Liver (tissue), 9 donors: Measurements from ENCODE around the gene C8B. TPM values are rescaled to one million over a fixed set of nuclear protein-coding genes. Genes with fewer than 3 reads are reported as not detected.

Experiments
- DNase-seq: peaks from one replicate; pipeline ENCODE4 v3.0.0-alpha.2; 2017; ENCODE audit warnings: low spot score
- H3K27ac ChIP-seq, 2 donors: one replicate each; pipeline ENCODE4 v1.7.0; 2013; ENCODE audit warnings: inconsistent platforms in 2 of 2, low read length in 2 of 2, control low read depth in 1 of 2, low read depth in 1 of 2, mild to moderate bottlenecking in 1 of 2
- H3K27me3 ChIP-seq, 4 donors: one replicate each; pipeline versions ENCODE4 v1.6.1 to v1.7.0; 2013; ENCODE audit warnings: low read length in 3 of 4, inconsistent platforms in 1 of 4, mild to moderate bottlenecking in 1 of 4, moderate library complexity in 1 of 4; ENCODE audit not compliant: control insufficient read depth in 4 of 4, insufficient read depth in 4 of 4
- H3K36me3 ChIP-seq, 4 donors: one replicate each; pipeline versions ENCODE4 v1.6.1 to v1.7.0; 2013; ENCODE audit warnings: low read length in 3 of 4, mild to moderate bottlenecking in 3 of 4, low read depth in 1 of 4, moderate library complexity in 1 of 4; ENCODE audit not compliant: control insufficient read depth in 4 of 4, insufficient read depth in 3 of 4
- H3K4me1 ChIP-seq, 4 donors: one replicate each; pipeline versions ENCODE4 v1.6.1 to v1.7.0; 2013; ENCODE audit warnings: low read length in 3 of 4, mild to moderate bottlenecking in 3 of 4, moderate library complexity in 1 of 4; ENCODE audit not compliant: control insufficient read depth in 4 of 4, insufficient read depth in 4 of 4
- H3K4me3 ChIP-seq, 3 donors: one replicate each; pipeline versions ENCODE4 v1.6.1 to v1.7.0; 2013; ENCODE audit warnings: low read length in 3 of 3, control low read depth in 1 of 3, low read depth in 1 of 3, mild to moderate bottlenecking in 1 of 3
- H3K9ac ChIP-seq, 2 donors: one replicate each; pipeline ENCODE4 v1.7.0; 2013; ENCODE audit warnings: low read length in 2 of 2, mild to moderate bottlenecking in 2 of 2, moderate library complexity in 2 of 2, control low read depth in 1 of 2, low read depth in 1 of 2
- H3K9me3 ChIP-seq, 4 donors: one replicate each; pipeline versions ENCODE4 v1.6.1 to v1.7.0; 2013; ENCODE audit warnings: low read length in 3 of 4; ENCODE audit not compliant: control insufficient read depth in 4 of 4
- ATF3 ChIP-seq: IDR thresholded peaks from 2 replicates; pipeline ENCODE4 v1.6.1; 2016; ENCODE audit warnings: antibody characterized with exemption
- CTCF ChIP-seq: fragments of 150-350 bp; IDR thresholded peaks from 2 replicates; pipeline ENCODE4 v1.5.1; 2017; ENCODE audit warnings: improper control_type of control experiment, low read depth, low read length; ENCODE audit not compliant: missing input control
- FOXA1 ChIP-seq: IDR thresholded peaks from 2 replicates; pipeline ENCODE4 v1.6.1; 2016; ENCODE audit warnings: antibody characterized with exemption
- FOXA2 ChIP-seq: IDR thresholded peaks from 2 replicates; pipeline ENCODE4 v1.6.1; 2016; ENCODE audit warnings: antibody characterized with exemption
- GABPA ChIP-seq, 2 donors: IDR thresholded peaks in 1 of 2; conservative IDR thresholded peaks in 1 of 2; 2 replicates each; pipeline ENCODE4 v1.6.1; 2016; ENCODE audit warnings: antibody characterized with exemption in 2 of 2, mild to moderate bottlenecking in 1 of 2, moderate library complexity in 1 of 2
- HNF4A ChIP-seq, 2 donors: conservative IDR thresholded peaks; 2 replicates each; pipeline ENCODE4 v1.6.1; 2016; ENCODE audit warnings: antibody characterized with exemption in 2 of 2, mild to moderate bottlenecking in 2 of 2
- HNF4G ChIP-seq: IDR thresholded peaks from 2 replicates; pipeline ENCODE4 v1.6.1; 2016; ENCODE audit warnings: antibody characterized with exemption
- JUND ChIP-seq, 2 donors: IDR thresholded peaks; 2 replicates each; pipeline ENCODE4 v1.6.1; 2016; ENCODE audit warnings: antibody characterized with exemption in 2 of 2
- MAX ChIP-seq: IDR thresholded peaks from 2 replicates; pipeline ENCODE4 v1.6.1; 2016; ENCODE audit warnings: antibody characterized with exemption
- RAD21 ChIP-seq, 2 donors: IDR thresholded peaks; 2 replicates each; pipeline ENCODE4 v1.6.1; 2016; ENCODE audit warnings: antibody characterized with exemption in 2 of 2, mild to moderate bottlenecking in 2 of 2
- RXRA ChIP-seq, 2 donors: IDR thresholded peaks; 2 replicates each; pipeline ENCODE4 v1.6.1; 2017 to 2018; ENCODE audit warnings: antibody characterized with exemption in 2 of 2, mild to moderate bottlenecking in 1 of 2
- SP1 ChIP-seq: IDR thresholded peaks from 2 replicates; pipeline ENCODE4 v1.6.1; 2018; ENCODE audit warnings: antibody characterized with exemption, mild to moderate bottlenecking
- TAF1 ChIP-seq: conservative IDR thresholded peaks from 2 replicates; pipeline ENCODE4 v1.6.1; 2016; ENCODE audit warnings: antibody characterized with exemption, mild to moderate bottlenecking
- YY1 ChIP-seq: IDR thresholded peaks from 2 replicates; pipeline ENCODE4 v1.6.1; 2016; ENCODE audit warnings: antibody characterized with exemption, mild to moderate bottlenecking
- WGBS: extraction: QIAGEN DNeasy Blood & Tissue Kit; methylation state at CpG from one replicate; pipeline ENCODE4 v1.1.7; 2013; 5-methylcytosine and 5-hydroxymethylcytosine counted together
- polyA plus RNA-seq, 2 donors: library from polyadenylated mRNA; stranded (reverse) in 1 of 2; unstranded in 1 of 2; fragments of 200-250 nt in 1 of 2; fragments of >200 nt in 1 of 2; fragmentation: Nextera tagmentation in 1 of 2; extraction: Ambion mirVana in 1 of 2; gene quantifications; one replicate each; pipeline versions ENCODE4 v1.2.1 to v1.2.3, GENCODE V29; 2013 to 2015
- total RNA-seq, 2 donors: library from RNA; depleted of rRNA; stranded (reverse); fragments of >200 nt; gene quantifications; one replicate each; pipeline ENCODE4 v1.2.3, GENCODE V29; 2014
- TF ChIP-seq, protein P1 (sequence below): IDR thresholded peaks from 2 replicates; pipeline ENCODE4 v1.6.1; 2016; ENCODE audit warnings: antibody characterized with exemption, mild to moderate bottlenecking
- TF ChIP-seq, protein P2 (sequence below): IDR thresholded peaks from 2 replicates; pipeline ENCODE4 v1.6.1; 2016; ENCODE audit warnings: antibody characterized with exemption
- donor health status: healthy.
- donor health status: healthy.
- donor health status: healthy.
- donor health status: healthy.
- donor health status: healthy.

Gene C8B
- total and polyA plus RNA-seq, 4 donors = 151 to 703 (median 356) TPM

DNA sequence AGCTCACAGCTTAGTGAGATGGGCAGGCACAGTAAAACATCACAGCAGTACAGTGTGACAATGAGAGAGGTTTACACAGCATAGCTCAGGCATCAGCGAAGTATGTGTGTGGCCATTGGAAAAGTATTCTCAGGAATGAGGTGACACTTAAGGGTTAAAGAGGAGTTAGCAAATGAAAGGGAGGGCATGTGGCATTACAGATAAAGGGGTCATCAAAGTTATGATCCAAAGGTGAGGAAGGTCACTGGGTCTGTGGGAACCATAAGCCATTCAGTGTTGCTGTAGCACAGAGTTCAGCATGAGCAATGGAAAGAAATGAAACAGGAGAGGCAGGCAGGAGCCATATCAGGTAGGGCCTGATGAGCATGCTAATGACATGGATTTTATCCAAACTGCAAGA is 4.5 kb upstream of the C8B start:
- TF ChIP-seq HNF4A (conservative IDR thresholded peaks at IDR 0.05) (peak; percentile 4 to 17), RXRA (IDR thresholded peaks at IDR 0.05) (peak; percentile 28 to 29), RAD21 (IDR thresholded peaks at IDR 0.05) (no peak)
- no peaks in the 10 kb centered on the region for H3K27me3 ChIP-seq
- H3K27ac ChIP-seq = peak overlapping the region; percentile 1 to 2
- peaks cover 0 to 36% (median 4%) of the 10 kb centered on the region in 4 donors for H3K4me1 ChIP-seq
- no peaks in the 10 kb centered on the region for H3K9me3 ChIP-seq
- H3K4me3 ChIP-seq = no peak overlapping the region
- WGBS = 91% methylated on average over 1 of the region's 1 CpG
- DNase-seq = no peak
- no peak overlapping the region for H3K9ac ChIP-seq
- no peaks in the 10 kb centered on the region for H3K36me3 ChIP-seq

GRCh38 chr1:56968878-56969495 is 3.2 kb upstream of the C8B start:
- H3K27ac ChIP-seq = peak overlapping the region; percentile 91 to 93
- H3K4me3 ChIP-seq = no peak overlapping the region
- H3K9me3 ChIP-seq = no peaks in the 10 kb centered on the region
- peaks cover 0 to 33% (median under 1%) of the 10 kb centered on the region in 4 donors for H3K4me1 ChIP-seq
- H3K9ac ChIP-seq = peak overlapping the region; percentile 49 to 72
- TF ChIP-seq FOXA2 = no peak
- H3K27me3 ChIP-seq = no peaks in the 10 kb centered on the region
- 35% methylated on average over 2 of the region's 2 CpGs for WGBS
- no peaks in the 10 kb centered on the region for H3K36me3 ChIP-seq
- no peak for DNase-seq

DNA sequence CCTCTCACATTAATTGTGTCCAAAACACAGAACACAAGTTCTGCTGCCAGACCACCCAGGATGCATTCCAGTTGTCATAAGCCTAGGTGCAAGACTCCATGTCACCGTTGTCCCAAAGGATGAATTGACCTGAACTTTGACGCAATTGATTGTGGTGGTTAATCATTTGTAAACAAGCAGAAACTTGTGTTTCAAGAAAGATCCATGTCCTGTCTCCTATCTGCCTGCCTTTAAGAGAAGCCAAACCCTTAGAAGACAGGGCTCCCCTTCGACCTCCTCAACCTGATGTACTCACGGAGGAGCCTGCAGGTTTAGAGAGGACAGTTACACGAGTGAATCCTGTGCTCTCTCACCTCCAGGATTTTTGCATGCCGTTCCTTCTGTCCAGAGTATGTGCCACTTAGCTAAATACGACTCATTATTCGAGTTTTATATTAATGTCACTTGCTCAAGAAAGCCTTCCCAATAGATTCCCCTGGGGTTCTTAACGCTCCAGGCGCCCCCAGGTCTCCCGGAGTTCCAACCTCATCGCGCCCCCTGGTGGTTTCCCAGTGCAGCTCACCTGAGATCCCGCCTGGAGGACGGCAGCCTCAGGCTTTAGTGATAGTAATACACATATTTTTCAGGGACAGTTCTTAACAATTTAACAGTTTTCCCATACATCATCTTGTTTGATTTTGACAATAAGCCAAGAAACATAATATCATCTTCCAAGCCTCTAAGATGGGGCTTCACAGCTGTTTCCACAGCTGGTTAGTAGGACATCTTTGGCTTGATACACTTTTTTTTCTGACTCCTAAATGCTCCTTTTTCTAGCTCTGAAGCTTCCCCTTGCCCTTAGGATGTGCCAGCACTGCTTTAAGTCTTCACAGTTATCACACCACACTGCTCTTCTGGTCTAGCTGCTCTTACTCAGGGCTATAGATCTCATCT is 2.4 kb upstream of the C8B start:
- 19% methylated on average over 15 of the region's 15 CpGs for WGBS
- DNase-seq = peak; percentile 54
- H3K36me3 ChIP-seq = no peaks in the 10 kb centered on the region
- TF ChIP-seq ATF3 = peak; percentile 20
- TF ChIP-seq CTCF = peak; percentile 83
- TF ChIP-seq, protein P1, sequence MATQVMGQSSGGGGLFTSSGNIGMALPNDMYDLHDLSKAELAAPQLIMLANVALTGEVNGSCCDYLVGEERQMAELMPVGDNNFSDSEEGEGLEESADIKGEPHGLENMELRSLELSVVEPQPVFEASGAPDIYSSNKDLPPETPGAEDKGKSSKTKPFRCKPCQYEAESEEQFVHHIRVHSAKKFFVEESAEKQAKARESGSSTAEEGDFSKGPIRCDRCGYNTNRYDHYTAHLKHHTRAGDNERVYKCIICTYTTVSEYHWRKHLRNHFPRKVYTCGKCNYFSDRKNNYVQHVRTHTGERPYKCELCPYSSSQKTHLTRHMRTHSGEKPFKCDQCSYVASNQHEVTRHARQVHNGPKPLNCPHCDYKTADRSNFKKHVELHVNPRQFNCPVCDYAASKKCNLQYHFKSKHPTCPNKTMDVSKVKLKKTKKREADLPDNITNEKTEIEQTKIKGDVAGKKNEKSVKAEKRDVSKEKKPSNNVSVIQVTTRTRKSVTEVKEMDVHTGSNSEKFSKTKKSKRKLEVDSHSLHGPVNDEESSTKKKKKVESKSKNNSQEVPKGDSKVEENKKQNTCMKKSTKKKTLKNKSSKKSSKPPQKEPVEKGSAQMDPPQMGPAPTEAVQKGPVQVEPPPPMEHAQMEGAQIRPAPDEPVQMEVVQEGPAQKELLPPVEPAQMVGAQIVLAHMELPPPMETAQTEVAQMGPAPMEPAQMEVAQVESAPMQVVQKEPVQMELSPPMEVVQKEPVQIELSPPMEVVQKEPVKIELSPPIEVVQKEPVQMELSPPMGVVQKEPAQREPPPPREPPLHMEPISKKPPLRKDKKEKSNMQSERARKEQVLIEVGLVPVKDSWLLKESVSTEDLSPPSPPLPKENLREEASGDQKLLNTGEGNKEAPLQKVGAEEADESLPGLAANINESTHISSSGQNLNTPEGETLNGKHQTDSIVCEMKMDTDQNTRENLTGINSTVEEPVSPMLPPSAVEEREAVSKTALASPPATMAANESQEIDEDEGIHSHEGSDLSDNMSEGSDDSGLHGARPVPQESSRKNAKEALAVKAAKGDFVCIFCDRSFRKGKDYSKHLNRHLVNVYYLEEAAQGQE = no peak
- peak; percentile 27 for TF ChIP-seq SP1
- TF ChIP-seq JUND (IDR thresholded peaks at IDR 0.05) = peak in 1 of 2 donors; percentile 11
- peak; percentile 89 for TF ChIP-seq YY1
- TF ChIP-seq, protein P2, sequence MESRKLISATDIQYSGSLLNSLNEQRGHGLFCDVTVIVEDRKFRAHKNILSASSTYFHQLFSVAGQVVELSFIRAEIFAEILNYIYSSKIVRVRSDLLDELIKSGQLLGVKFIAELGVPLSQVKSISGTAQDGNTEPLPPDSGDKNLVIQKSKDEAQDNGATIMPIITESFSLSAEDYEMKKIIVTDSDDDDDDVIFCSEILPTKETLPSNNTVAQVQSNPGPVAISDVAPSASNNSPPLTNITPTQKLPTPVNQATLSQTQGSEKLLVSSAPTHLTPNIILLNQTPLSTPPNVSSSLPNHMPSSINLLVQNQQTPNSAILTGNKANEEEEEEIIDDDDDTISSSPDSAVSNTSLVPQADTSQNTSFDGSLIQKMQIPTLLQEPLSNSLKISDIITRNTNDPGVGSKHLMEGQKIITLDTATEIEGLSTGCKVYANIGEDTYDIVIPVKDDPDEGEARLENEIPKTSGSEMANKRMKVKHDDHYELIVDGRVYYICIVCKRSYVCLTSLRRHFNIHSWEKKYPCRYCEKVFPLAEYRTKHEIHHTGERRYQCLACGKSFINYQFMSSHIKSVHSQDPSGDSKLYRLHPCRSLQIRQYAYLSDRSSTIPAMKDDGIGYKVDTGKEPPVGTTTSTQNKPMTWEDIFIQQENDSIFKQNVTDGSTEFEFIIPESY = no peak
- TF ChIP-seq RAD21 (IDR thresholded peaks at IDR 0.05) = peak; percentile 82 to 84
- TF ChIP-seq HNF4G = no peak
- TF ChIP-seq FOXA1 = peak; percentile 88
- peak; percentile 48 to 66 for TF ChIP-seq HNF4A (conservative IDR thresholded peaks at IDR 0.05)
- TF ChIP-seq FOXA2 = peak; percentile 94
- TF ChIP-seq RXRA (IDR thresholded peaks at IDR 0.05) = peak; percentile 45 to 60
- no peak for TF ChIP-seq GABPA (IDR thresholded peaks at IDR 0.05 in 1 of 2, conservative IDR thresholded peaks at IDR 0.05 in 1 of 2)
- TF ChIP-seq TAF1 = peak; percentile 6
- no peak for TF ChIP-seq MAX
- H3K4me1 ChIP-seq = peaks cover 0 to 31% (median under 1%) of the 10 kb centered on the region in 4 donors
- H3K27ac ChIP-seq = peak overlapping the region; percentile 91 to 93
- peak overlapping the region; percentile 72 to 75 for H3K9ac ChIP-seq
- peak overlapping the region; percentile 37 to 49 (median 41) for H3K4me3 ChIP-seq
- H3K27me3 ChIP-seq = no peaks in the 10 kb centered on the region
- no peaks in the 10 kb centered on the region for H3K9me3 ChIP-seq
